Thyroid gland (tissue), 4 donors: ENCODE measurements around the gene QRICH2.

Experiments used
- CTCF ChIP-seq, 6 experiments: fragments of 200-600 bp in 3 of 6; fragments of 450-650 bp in 3 of 6; sonication (generic) in 3 of 6; IDR thresholded peaks; one replicate each; pipeline ENCODE4 v1.5.1; 2016 to 2019; ENCODE audit warnings: antibody characterized with exemption in 6 of 6, mild to moderate bottlenecking in 2 of 6, inconsistent platforms in 1 of 6, moderate library complexity in 1 of 6
- POLR2A ChIP-seq, 2 donors: fragments of 450-650 bp; IDR thresholded peaks; one replicate each; pipeline ENCODE4 v1.6.1; 2017; ENCODE audit warnings: antibody characterized with exemption in 2 of 2, mild to moderate bottlenecking in 2 of 2, moderate library complexity in 1 of 2

- TF ChIP-seq CTCF (IDR thresholded peaks at IDR 0.05) (no peak), POLR2A (IDR thresholded peaks at IDR 0.05) (no peak)
Measured at GRCh38 chr17:76253841-76254240, 54.2 kb downstream of the QRICH2 start.
